Fibroblast of villous mesenchyme (primary cell): ENCODE measurements around the gene KCNQ1. TPM values are rescaled to one million over a fixed set of nuclear protein-coding genes. Genes with fewer than 3 reads are reported as not detected.
A peak's percentile ranks its signal among the peaks of the same experiment; 100 is the strongest.

Experiments used
- DNase-seq: peaks from one replicate; pipeline ENCODE4 v3.0.0-alpha.2; 2010; ENCODE audit warnings: low read depth
- H3K4me3 ChIP-seq: 2 replicates; pipeline ENCODE4 v1.5.1; 2011; ENCODE audit warnings: low read depth, mild to moderate bottlenecking, low read length
- small RNA-seq: library from RNA; depleted of rRNA; stranded (forward); fragments of <200 nt; gene quantifications from one replicate; pipeline ENCODE3, GENCODE V24; 2012
- total RNA-seq: library from RNA; depleted of rRNA; stranded (reverse); fragments of >200 nt; gene quantifications from 2 replicates; pipeline ENCODE4 v1.2.3, GENCODE V29; 2012
- TF ChIP-seq, protein P1 (sequence below): IDR thresholded peaks from 2 replicates; pipeline ENCODE4 v1.5.1; 2012; ENCODE audit warnings: low read depth, mild to moderate bottlenecking, low read length; ENCODE audit not compliant: insufficient read depth

The KCNQ1 gene
- total RNA-seq, 1 donor, result not detected

GRCh38 chr11:2893935-2894334 is 449.1 kb downstream of the KCNQ1 start:
- TF ChIP-seq, protein P1, sequence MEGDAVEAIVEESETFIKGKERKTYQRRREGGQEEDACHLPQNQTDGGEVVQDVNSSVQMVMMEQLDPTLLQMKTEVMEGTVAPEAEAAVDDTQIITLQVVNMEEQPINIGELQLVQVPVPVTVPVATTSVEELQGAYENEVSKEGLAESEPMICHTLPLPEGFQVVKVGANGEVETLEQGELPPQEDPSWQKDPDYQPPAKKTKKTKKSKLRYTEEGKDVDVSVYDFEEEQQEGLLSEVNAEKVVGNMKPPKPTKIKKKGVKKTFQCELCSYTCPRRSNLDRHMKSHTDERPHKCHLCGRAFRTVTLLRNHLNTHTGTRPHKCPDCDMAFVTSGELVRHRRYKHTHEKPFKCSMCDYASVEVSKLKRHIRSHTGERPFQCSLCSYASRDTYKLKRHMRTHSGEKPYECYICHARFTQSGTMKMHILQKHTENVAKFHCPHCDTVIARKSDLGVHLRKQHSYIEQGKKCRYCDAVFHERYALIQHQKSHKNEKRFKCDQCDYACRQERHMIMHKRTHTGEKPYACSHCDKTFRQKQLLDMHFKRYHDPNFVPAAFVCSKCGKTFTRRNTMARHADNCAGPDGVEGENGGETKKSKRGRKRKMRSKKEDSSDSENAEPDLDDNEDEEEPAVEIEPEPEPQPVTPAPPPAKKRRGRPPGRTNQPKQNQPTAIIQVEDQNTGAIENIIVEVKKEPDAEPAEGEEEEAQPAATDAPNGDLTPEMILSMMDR, result no peak
- DNase-seq, result no peak
- no peak overlapping the region for H3K4me3 ChIP-seq

- DNase-seq, result no peak
- no peak overlapping the region for H3K4me3 ChIP-seq
- TF ChIP-seq, protein P1, result no peak
Measured at GRCh38 chr11:2896047-2896446, 451.2 kb downstream of the KCNQ1 start.

- TF ChIP-seq, protein P1, result no peak
- no peak for DNase-seq
- no peak overlapping the region for H3K4me3 ChIP-seq
Measured at GRCh38 chr11:2897048-2897447, 452.2 kb downstream of the KCNQ1 start.

- DNase-seq, result peak; percentile 93
- TF ChIP-seq, protein P1, result no peak
- no peak overlapping the region for H3K4me3 ChIP-seq
Measured at GRCh38 chr11:2898366-2899079, 453.7 kb downstream of the KCNQ1 start.

Small RNA genes within 50 kb of the gene (small RNA-seq; reads per million reads assigned to genes)
- gene AC013791.1, result not detected
- not detected for gene COX6CP18
- gene RF01947, result not detected
- not detected for gene RF01948
- gene RF01950, result not detected

Other genes starting within 250 kb of the KCNQ1 start
- not detected in 2 replicates for gene ASCL2, start 174.4 kb upstream of the KCNQ1 start, total RNA-seq
- gene C11orf21, start 143.1 kb upstream of the KCNQ1 start, total RNA-seq, result not detected in 2 replicates
- gene TSPAN32, start 143.0 kb upstream of the KCNQ1 start, total RNA-seq, result under 0.01 and 0.43 TPM in 2 replicates
- gene CD81, start 67.7 kb upstream of the KCNQ1 start, total RNA-seq, result 220 and 257 TPM in 2 replicates
- gene TSSC4, start 44.3 kb upstream of the KCNQ1 start, total RNA-seq, result 54.8 and 58.6 TPM in 2 replicates
- gene TRPM5, start 494 bp upstream of the KCNQ1 start, total RNA-seq, result not detected in 2 replicates